ENCODE results near the gene PEA15.
A peak's percentile ranks its signal among the peaks of the same experiment; 100 is the strongest.

Gene PEA15

GRCh38 chr1:160205242-160206035 lies at the start of gene PEA15:
Gene PEA15 (plus strand): TSS chr1:160205384. CDS start chr1:160211545, 6,161 bp downstream.
- H3K4me3 ChIP-seq: peak within 1 kb of the TSS; percentile 46 to 97 (median 92)
- peak within 1 kb of the TSS; percentile 42 to 100 (median 94) for H3K27ac ChIP-seq

- Histone ChIP-seq H3K4me3 (no peak overlapping the region), H3K27ac (no peak overlapping the region)
These were observed 48.8 kb upstream of the PEA15 start for GRCh38 chr1:160156361-160156760.

DNA sequence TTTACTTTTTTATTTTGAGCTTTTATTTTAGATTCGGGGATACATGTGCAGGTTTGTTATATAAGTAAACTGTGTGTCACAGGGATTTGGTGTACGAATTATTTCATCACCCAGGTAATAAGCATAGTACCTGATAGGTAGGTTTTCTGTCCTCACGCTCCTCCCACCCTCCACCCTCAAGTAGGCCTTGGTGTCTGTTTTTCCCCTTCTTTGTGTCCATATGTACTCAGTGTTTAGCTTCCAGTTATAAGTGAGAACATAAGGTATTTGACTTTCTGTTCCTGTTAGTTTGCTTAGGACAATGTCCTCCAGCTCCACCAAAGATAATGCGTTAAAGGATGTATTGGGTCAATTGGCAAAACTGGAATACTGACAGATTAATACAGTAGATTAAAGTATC lies 48.0 kb upstream of the PEA15 start:
- H3K4me3 ChIP-seq: no peak overlapping the region
- H3K27ac ChIP-seq: no peak overlapping the region

- H3K27ac ChIP-seq: no peak overlapping the region
These were observed 47.2 kb upstream of the PEA15 start for GRCh38 chr1:160158031-160158430.

DNA sequence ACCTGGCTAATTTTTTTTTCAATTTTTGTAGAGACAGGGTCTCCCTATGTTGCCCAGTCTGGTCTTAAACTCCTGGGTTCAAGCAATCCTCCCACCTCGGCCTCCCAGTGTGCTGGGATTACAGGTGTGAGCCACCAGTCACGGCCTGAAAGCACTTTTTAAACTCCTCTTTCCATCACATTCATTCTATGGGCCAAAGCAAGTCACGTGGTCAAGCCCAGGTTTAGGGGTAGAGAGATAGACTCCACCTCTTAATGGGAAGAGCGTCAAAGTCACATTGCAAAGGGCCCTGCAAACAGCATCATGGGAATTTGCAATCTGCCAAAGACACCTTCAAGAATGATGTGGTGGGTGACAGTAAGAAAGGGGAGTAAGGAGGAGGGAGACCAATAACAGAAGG lies 46.6 kb upstream of the PEA15 start:
- H3K27ac ChIP-seq: no peak overlapping the region
- no peak overlapping the region for H3K4me3 ChIP-seq

More at GRCh38 chr1:160158031-160158430, 47.2 kb upstream of the PEA15 start:
- no peak overlapping the region for H3K4me3 ChIP-seq

DNA sequence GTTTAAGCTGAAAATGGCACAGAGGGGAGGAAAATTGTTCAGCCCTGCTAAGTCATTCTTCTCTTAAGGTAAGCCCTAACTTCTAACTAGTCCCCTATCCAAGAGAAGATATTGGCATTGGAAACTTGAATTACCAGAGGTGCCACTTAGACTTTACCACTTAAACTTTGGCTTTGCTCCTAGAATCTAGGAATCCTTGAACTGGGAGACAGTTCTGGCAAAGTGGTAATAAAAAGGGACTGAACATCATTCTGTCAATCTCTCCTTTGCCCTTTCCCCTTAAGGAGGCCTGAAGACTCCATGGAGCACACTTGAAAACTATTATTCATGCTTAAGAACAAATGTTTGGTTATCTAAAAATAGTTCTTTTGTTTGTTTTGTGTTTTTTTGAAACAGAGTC lies 45.3 kb upstream of the PEA15 start:
- Histone ChIP-seq H3K27ac (no peak overlapping the region), H3K4me3 (no peak overlapping the region)

GRCh38 chr1:160161965-160162705 lies 43.0 kb upstream of the PEA15 start:
- Histone ChIP-seq H3K4me3 (no peak overlapping the region), H3K27ac (no peak overlapping the region)

- Histone ChIP-seq H3K4me3 (no peak overlapping the region), H3K27ac (no peak overlapping the region)
These were observed 42.3 kb upstream of the PEA15 start for GRCh38 chr1:160162931-160163330.

DNA sequence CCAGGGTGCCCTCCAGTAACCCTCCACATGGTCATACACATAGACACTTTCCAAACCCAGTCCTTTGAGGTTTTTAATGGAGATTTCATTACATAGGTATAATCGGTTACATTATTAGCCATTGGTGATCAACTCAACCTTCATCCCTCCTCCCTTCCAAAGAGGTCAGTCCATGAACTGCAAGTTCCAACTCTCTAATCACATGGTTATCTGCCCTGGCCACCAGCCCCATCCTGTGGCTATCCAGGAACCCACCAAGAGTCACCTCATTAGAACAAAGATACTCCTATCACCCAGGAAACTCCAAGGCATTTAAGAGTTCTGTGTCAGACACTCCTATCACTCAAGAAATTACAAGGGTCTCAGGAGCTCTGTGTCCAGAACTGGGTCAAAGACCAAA lies 41.6 kb upstream of the PEA15 start:
- Histone ChIP-seq H3K4me3 (no peak overlapping the region), H3K27ac (no peak overlapping the region)

DNA sequence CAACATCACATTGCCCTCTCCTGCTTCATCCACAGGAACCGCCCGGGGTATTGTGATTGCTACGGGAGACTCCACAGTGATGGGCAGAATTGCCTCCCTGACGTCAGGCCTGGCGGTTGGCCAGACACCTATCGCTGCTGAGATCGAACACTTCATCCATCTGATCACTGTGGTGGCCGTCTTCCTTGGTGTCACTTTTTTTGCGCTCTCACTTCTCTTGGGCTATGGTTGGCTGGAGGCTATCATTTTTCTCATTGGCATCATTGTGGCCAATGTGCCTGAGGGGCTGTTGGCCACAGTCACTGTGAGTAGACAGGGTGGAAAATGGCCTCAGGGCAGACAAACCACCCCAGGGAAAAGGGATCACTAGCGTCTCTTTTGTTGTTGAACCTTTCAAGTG lies 41.1 kb upstream of the PEA15 start:
- H3K4me3 ChIP-seq: no peak overlapping the region
- H3K27ac ChIP-seq: no peak overlapping the region

- H3K27ac ChIP-seq: no peak overlapping the region
- no peak overlapping the region for H3K4me3 ChIP-seq
These were observed 38.9 kb upstream of the PEA15 start for GRCh38 chr1:160166166-160166868.

DNA sequence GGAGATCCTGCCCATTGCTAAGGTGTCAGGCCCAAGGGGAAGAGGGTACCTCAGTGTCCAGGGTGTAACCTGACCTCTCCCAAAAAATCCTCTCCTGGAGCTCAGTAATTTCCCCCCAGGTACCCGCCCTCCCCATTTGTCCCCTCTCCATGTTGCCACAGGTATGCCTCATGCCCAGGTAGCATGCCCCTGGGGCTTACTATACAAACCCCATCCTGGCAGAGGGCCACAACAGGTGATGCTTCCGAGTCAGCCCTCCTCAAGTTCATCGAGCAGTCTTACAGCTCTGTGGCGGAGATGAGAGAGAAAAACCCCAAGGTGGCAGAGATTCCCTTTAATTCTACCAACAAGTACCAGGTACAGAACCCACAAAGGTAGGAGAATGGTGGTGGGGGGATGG lies 38.1 kb upstream of the PEA15 start:
- H3K4me3 ChIP-seq: no peak overlapping the region
- H3K27ac ChIP-seq: no peak overlapping the region

- no peak overlapping the region for H3K4me3 ChIP-seq
- no peak overlapping the region for H3K27ac ChIP-seq
These were observed 37.6 kb upstream of the PEA15 start for GRCh38 chr1:160167580-160167979.

- no peak overlapping the region for H3K27ac ChIP-seq
- H3K4me3 ChIP-seq: no peak overlapping the region
These were observed 37.2 kb upstream of the PEA15 start for GRCh38 chr1:160168016-160168415.

DNA sequence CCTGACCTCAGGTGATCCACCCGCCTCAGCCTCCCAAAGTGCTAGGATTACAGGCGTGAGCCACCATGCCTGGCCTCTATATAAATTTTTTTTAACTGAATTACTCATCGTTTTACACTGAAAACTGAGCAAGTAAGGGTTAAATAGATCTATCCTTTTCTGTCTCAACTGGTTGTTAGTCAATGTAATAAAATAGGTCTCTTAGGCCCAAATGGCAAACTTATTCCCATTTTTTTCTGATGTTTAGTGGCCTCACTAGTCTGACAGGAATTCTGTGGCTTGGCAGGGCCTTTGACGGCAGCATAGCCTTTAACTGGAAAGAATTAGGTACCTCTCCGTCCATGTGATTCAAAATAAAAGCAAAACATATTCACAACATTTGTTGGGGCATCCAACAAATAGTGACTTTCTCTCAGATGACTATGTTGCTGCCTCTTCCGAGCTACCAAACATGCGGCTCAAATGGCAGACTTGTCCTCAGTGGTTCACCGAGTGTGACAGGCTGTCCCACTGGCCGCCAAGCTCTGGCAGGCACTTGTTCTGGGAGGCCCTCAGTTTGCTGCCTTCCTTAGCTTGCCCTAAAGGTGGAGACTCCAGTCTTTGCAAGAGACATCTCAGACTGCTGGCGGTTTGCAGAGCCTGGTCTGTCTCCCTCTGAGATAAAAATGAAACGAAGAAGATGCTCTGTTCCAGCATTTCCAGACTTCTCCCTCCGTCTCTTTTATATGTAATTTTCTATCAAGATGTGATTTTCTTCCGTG lies 36.4 kb upstream of the PEA15 start:
- Histone ChIP-seq H3K27ac (peak overlapping the region in 2 of 21 experiments; percentile 29), H3K4me3 (no peak overlapping the region)

DNA sequence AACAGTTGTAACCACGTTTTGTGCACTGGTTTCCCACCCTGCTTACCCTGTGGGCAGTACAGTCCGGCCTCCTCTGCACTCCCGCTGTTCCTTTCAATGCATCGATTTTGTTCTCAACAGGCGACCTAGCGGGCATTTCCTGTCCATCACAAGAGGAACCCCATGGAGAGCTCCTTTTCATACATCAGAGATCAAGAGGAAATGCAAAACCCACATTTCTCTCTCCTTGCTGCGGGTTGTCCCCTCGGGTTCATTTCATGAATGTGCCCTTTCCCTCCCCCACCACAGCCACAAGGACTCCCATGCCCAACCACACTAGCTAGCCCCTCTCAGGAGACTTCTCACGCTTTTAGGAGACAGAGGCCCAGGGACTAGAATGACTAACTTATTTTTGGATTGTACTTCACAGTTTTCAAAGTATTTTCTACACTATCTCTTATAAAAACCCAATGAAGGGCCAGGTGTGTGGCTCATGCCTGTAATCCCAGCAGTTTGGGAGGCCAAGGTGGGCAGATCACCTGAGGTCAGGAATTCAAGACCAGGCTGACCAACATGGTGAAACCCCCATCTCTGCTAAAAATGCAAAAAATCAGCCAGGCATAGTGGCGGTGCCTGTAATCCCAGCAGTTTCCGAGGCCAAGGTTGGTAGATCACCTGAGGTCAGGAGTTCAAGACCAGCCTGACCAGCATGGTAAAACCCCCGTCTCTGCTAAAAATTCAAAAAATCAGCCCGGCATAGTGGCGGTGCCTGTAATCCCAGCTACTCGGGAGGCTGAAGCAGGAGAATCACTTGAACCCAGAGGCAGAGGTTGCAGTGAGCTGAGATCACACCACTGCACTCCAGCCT lies 35.4 kb upstream of the PEA15 start:
- Histone ChIP-seq H3K4me3 (no peak overlapping the region), H3K27ac (peak overlapping the region in 1 of 21 experiments; percentile 29)

DNA sequence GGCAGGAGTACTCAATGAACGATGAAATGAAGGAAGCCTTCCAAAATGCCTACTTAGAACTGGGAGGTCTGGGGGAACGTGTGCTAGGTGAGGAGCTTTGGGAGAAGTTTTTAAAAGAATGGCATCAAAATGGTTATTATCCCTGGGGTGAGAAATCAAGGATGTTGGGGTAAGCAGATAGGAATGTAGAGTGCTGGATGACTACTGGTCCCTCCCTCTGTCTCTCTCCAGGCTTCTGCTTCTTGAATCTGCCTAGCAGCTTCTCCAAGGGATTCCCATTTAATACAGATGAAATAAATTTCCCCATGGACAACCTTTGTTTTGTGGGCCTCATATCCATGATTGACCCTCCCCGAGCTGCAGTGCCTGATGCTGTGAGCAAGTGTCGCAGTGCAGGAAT lies 33.8 kb upstream of the PEA15 start:
- Histone ChIP-seq H3K4me3 (no peak overlapping the region), H3K27ac (no peak overlapping the region)

GRCh38 chr1:160171980-160172379 lies 33.2 kb upstream of the PEA15 start:
- H3K4me3 ChIP-seq: no peak overlapping the region
- no peak overlapping the region for H3K27ac ChIP-seq

DNA sequence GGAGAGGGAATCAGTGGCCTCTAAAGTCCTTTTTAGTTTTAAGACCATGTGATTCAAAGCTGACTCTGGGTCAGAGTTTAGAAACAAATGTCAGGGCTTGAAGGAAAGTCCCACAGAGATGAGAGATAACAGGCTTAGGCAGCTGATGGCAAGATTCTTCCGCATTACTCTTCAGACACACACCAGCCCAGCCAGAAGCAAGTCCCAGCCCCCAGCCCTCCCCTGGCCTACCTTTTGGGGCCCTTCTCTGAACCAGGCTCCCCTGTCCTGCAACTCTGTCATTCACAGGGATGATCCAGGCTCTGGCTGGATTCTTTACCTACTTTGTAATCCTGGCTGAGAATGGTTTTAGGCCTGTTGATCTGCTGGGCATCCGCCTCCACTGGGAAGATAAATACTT lies 28.0 kb upstream of the PEA15 start:
- Histone ChIP-seq H3K4me3 (no peak overlapping the region), H3K27ac (peak overlapping the region in 2 of 21 experiments; percentile 14 to 17)
